HG02642 (cell line): ENCODE measurements around the gene ATXN7.

Source experiments
- ATAC-seq: cut with Tn5 transposase; IDR thresholded peaks from one replicate; pipeline ENCODE4 v1.9.1; 2021; ENCODE audit warnings: mild to moderate bottlenecking; ENCODE audit not compliant: unreplicated experiment, poor library complexity

ATXN7 gene

DNA sequence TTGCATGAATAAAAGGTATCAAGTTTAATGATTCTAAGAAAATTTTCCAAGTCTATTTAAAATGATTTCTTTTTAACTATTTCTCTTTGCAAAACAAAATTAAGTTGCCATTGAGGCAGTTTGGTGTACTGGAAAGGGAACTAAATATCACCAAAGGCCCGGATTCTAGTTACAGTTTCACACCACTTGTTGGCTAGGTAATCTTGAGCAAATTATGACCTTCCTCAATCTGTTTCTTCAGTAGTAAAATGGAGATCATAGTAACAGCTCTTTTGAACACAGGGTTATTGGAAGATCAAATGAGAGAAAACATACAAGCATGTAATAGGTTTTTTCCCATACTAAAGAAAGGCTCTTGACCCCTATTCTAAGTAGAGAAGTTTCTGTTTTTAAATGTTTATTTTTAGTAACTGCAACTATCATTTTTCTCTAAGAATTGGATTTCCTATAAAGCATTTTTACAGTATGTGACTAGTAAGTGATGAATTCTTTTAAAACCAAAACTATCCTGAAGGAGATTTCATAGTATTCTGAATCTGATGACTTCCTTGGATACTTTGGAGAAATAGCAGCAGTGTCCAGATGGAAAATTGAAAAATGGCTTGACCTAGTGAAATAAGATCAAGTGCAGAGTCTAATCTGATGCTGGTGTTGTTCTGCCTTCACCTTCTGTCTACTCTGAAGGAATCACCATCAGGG lies 32.8 kb downstream of the ATXN7 start:
- ATAC-seq = no peak

DNA sequence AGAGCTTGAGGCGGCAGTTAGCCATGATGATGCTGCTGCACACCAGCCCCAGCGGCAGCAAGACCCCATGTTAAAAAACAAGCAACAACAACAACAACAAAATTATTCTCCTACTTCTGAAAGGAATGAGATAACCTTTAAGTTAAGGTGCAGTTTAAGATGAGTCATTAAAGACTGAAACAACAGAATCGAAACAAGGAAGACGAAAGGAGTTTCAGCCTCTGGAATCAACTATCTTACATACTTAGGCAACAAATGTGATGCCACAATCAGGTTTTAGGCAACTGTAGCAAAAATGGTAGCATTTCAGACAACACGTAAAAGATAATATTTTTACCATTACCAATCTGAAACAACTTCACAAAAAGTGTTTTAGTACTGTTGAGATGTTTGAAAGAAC lies 36.3 kb downstream of the ATXN7 start:
- ATAC-seq = no peak

DNA sequence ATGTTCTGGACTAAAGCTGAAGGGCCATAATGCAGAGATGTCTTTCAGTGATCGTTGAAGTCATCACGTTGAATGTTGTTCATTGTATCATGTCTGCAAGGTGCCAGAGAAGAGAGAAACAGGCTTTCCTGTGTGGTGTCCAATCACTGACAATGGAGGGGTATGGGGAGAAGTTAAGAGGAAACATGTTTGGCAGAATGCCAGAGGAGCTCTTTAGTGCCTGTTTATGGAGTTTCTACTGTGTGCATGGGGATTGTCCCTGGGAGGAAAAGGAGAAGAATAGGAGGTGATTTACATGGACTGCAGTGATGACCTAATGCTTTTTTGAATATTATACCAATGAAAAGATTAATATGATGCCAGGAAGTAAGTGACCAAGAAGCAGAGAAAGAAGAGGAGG lies 36.8 kb downstream of the ATXN7 start:
- ATAC-seq = no peak

DNA sequence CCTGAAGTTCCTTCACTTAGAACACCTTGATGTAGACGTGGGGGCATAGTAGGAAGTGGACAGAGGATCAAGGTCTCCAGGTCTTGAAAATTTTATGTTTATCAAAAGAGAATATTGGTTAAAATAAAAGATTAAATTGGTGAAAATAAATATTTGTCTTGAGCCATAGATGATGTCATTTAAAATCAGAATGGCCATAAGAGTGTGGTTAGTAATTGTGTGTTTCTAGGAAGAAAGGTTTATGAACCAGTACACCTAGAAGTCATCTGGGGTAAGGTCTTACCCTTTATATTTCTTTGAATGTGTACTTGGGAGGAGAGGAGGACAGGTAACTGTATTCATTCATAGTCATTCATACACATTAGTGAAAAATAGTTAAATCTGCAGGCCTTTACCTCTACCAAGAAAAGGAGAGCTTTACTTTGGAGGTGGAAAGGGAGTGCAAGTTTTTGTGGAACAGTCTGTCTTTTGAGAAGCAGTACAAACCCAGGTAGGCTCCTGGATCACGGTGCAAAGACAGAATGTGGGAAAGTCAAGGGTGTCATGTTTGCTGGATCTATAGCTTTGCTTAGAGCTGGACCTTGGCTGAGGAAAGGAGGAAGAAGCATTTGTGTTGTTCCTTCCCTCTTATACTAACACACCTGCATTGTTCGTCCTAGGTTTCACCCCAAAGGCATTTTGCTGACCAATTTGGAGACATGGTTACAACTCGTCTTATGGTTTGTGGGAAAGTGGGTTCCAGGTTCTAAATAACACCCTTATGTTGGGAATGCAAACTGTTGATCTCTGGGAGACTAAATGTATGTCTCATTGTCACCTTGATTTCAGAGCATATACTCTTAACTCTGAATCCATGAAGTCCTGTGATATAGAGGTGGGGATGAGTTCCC lies 42.3 kb downstream of the ATXN7 start:
- no peak for ATAC-seq

DNA sequence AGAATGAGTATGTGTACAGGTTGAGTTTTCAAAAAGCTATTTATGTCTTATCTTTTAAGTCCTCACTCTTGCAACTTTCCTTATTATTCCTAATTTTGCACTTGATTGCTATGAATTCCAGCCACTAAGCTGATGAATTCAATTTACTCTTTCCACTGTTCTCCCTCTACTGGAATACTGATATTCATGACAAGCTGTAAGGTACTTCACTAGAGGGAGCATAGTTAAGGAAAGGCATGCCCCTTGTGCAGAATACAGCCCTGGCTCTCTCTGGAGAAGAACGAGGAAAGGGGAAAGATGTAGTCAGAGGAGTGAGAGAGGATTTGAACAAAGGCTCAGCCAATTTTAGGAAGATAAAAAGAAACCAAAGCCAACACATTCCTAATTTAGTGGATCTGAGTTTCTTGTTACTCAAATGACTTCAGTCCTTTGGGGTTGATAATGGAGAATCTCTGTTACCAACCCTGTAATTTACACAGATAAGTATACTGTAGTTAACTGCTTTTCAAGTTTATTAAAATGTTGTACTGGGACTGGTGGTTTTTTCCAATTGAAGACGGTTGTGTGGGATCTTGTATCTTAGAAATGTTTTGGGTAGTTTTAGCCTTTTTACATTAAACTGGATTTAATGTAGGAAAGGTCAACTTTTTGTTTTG lies 44.5 kb downstream of the ATXN7 start:
- ATAC-seq = no peak

DNA sequence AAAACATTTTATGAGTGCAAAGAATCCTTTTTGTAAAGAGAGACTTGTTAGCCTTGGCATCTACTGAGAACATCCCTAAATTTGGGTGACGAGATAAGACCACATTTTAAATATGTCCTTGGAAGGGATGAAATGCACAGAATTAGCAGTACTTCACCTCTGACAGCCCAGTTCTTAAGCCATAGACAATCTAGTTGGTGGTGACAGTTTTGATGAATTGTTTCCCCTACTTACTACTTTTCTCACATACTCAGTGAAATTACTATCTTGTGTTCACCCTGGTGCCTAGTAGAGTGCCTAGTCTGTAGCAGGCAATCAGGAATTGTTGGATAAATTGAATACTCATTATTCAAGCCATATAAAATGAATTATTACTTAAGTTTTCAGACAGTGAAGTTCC lies 45.1 kb downstream of the ATXN7 start:
- ATAC-seq = no peak

DNA sequence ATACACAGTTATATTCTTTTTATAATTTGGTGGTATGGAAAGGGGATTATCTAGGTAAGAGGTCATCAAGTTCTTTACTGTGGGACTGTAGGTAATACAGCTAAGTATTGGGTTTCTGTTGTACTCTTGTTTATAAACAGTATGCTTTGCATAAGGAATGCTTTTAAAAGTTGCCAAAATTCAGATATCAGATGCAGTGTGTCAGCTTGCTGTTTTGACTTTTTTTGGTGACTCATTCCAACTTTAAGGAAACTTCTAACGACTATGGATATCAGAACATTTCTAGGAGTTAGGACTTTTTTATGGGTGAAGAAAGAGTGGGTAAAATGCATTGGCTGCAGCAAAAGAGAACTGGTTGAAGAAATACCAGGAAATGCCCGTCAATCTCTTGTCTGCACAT lies 45.8 kb downstream of the ATXN7 start:
- no peak for ATAC-seq

DNA sequence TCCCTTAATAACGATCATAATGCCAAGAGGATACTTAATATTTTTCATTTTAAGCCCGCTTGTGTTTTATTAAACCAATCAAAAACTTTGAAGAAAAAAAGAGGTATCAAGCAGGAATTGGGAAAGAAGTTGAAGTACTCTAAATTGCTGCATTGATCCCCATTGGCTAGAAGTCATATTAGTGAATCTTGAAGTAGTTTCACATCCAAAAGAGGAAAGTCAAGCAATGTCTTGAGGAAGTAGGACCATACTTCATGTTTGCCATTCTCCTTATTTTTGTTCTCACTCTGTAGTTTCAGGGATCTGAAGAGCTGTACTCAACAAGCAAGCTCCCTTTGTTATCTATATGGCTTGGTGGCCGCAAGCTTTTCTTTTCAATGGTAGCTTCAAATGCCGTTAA lies 46.3 kb downstream of the ATXN7 start:
- no peak for ATAC-seq

DNA sequence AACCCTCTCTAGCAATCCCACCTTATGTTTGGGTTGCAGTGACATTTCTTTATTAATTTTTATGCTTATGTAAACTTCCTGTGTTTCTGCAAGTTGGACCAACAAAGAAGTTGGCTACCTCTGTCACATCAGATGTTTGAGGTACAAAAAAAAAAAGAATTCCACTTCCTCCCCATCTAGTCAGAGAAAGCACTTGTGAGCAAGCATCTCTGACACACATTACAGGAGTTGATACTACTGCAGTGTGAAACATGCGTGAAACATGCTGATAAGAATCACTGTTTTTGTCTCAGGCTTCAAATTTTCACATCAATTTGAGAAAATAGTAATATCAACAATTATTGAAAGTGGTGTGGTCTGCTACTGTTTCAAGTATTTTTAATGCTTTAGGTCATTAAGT lies 47.2 kb downstream of the ATXN7 start:
- no peak for ATAC-seq

DNA sequence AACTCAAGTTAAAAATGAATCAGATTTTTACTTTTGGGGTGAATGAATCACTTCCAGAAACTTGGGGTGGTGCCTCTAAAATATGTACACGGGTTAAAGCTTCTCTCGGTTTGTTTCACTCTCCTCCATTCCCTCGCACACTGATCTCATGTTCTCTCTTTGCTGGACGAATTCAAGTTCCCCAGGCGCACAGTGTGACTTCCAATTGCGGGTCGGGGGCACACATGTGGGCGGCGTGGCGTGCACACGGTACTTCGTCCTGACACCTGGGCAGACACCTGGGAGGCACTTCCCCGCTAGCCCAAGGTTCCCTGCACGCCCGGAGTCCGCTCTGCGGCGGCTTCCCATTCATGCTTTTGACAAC lies 47.8 kb downstream of the ATXN7 start:
- ATAC-seq = no peak

DNA sequence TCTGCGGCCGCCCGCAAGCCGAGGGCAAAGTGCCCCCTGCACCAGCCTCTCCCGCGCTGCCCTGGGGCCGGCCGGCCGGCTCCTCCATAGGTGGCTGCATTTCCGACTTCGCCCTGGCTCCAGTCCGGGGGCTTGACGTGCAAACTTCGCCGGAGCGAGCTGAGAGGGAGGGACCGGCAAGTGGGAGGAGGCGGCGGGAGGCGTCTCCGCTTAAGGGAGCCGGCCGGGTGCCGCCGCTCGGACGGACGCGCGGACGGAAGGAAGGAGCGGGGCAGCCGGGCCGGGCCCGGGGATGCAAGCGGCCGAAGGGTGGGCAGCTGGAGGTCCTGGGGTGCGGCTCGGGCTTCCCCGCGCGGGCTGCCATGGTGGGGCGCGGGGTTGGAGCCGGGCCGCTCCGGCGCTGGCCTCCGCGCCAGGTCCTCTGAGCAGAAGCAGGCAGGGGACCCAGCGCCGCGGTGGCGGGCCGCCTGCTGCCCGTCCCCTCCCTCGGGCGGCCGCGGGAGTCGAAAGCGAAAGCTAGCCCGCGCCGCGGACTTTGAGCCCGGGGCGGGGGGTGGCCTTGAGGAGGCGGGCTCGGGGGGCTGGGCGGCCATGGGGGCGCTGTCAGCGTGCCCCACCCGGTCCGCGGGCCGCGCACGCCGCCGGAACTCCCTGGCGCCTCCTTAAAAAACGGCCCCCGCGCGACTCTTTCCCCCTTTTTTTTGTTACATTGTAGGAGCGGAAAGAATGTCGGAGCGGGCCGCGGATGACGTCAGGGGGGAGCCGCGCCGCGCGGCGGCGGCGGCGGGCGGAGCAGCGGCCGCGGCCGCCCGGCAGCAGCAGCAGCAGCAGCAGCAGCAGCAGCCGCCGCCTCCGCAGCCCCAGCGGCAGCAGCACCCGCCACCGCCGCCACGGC lies 48.5 kb downstream of the ATXN7 start, which contains the start of gene SCAANT1:
SCAANT1 (minus strand) TSS at position 511 of the 895 bp plus-strand sequence.
- peak; percentile 82 for ATAC-seq

DNA sequence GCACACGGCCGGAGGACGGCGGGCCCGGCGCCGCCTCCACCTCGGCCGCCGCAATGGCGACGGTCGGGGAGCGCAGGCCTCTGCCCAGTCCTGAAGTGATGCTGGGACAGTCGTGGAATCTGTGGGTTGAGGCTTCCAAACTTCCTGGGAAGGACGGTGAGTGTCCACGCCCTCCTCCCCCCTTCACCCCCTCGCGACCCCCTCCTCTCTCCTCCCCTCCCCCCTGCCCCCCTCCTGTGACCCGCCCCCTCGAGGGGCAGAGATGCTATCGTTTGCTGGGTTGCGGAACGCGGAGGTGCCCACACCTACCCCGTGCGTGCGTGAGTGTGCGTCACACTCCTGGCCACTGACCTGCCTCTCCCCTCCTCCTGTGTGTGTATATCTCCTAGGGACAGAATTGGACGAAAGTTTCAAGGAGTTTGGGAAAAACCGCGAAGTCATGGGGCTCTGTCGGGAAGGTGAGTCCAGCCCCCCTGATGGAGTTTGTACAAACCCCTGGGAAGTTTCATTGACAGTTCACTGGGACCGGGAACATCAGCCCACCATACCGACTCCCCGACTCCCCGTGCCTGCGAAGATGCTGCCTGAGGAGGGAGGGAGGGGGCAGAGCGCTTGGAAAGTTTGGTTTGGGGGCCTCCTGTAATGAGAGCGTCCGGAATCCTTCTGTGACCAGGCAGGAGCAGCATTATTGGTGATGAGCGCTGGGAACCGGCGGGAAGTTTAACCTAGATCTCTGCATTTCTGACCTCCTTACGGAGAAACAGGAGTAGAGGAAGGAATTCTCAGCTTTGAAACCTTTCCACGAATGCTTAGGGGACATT lies 49.3 kb downstream of the ATXN7 start:
- ATAC-seq = peak; percentile 13

DNA sequence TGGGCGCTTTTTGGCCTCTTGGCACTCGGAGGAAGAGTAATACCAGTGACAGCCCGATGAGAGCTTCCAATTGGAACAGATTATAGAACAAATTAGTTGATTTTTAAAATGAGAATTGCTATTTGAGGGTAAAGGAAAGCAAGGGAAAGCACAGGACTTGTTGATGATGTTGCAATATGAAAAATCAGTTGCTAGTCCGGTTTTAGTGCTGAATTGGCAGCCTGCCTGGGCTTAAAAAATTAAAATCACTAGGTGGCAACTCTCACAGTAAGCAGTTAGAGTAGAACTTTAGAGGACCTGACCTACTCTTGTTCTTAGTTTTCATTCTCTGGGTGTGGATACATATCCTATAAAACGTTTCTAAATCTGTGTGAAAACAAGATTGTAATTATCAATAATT lies 50.6 kb downstream of the ATXN7 start:
- no peak for ATAC-seq

DNA sequence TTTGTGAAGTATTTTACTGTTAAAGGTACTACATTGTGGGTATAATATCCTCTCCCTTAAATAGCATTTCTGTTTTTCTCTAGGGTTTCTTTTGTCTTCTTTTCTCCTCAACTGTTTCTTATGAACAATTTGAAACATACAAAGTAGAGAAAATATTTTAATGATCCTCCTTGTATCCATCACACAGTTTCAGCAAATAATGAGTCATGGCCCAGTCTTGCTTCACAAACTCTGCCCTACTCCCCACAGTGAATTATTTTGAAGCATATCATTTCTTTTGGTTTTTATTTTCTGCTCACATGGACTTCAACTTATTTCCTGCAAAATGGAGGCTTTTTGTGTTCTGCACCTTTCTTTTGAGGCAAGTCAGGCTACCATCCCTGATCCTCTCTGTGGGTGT lies 54.7 kb downstream of the ATXN7 start:
- no peak for ATAC-seq

DNA sequence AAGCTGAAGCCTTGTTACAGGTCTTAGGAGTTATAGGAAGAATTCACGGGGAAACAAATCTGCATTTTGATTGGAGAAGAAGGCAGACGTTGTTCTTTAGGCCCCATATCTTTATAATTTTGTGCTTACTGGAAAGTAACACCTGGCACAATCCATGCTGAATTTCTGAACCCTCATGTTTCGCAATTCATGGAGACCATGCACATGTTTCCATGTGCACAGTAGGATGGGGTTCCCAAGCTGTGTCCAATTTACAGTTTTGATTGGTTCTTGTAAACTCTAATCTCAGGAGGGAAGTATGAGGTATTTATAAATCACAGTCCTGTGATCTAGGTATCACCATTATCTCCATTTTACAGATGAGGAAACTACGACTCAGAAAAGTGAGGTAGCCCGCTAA lies 56.3 kb downstream of the ATXN7 start:
- ATAC-seq = no peak

DNA sequence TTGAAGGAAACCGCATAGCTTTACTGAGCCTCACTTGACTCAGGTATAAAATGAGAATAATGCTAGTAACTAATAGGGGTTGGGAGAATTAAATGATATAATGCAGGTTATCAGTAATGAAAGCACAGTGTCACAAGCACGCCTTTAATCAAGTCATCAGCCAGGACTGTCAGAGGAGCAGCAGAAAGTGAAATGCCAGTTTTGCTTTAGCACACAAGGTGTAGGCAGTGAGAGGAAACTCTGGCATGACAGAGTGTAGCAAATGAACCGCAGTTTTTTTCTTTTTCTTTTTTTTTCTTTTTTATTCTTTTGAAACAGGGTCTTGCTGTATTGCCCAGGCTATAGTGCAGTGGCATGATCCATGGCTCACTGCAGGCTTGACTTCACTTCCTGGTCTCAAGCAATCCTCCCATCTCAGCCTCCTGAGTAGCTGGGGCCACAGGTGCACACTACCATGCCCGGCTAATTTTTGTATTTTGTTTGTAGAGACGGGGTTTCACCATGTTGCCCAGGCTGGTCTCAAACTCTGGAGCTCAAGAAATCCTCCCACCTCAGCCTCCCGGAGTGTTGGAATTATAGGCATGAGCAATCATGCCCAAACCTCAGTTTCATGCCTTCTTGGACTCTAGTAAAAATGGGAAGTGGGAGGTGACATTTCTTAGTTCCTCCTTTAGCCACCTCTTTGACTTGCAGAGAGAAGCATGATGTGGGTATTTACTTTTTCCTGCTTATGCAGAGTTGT lies 58.2 kb downstream of the ATXN7 start:
- peak; percentile 80 for ATAC-seq

DNA sequence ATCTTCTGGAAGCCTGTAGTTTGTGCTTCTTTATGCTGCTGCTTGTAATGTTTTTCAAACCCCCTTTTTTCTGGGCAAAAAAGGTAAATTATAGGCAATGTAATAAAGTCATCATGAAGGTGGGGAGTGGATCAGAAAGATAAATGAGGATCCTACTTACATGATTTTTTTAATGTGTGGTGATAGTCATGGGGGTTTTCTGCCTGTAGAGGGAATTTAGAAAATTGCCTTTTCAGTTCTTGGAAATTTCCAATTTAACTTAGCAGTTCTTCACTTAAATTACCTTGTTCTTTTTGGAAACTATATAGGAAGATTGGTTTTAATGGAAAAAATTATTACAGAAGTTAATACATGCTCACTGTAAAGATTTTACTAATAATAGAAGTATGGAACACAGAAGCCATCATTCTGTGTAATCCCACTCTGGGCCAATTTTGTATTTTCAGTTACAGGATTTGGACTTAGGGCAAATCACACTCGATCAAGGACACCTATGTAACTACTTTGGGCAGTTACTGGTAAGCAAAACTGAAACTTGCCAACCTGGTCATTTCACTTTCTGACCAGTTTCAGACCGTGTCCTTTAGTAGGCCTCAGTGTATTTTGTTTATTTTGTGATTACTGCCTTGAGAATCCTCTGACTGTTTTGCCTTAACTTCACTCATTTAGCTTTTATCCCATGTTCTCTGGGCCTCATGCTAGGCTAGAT lies 59.0 kb downstream of the ATXN7 start:
- no peak for ATAC-seq

DNA sequence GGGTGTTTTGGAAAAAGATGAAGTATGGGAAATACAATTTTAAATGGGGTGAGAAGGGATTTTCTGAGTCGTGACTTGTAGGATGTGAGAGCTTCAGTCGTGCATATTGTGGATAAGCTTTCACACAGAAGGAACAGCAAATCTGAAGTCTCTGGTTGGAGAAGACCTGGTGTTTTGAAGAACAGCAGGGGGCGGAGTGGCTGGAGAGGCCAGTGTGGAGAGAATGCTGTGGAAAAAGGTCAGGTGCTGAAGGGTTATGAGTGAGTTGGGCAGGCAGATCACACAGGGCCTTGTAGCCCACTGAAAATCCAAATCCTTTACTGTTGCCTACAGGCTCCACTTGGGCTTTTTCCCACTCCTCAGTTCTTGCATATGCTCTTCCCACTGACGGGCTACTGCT lies 62.6 kb downstream of the ATXN7 start:
- ATAC-seq = no peak
